BJ (cell line): ENCODE results near the gene HDLBP. TPM values are rescaled to one million over a fixed set of nuclear protein-coding genes. Genes with fewer than 3 reads are reported as not detected.

Source experiments
- CTCF ChIA-PET: fragments of 350-600 bp; formaldehyde crosslinking; extraction: SDS; loops from one replicate; lab custom pipeline; 2021; ENCODE audit warnings: antibody characterized with exemption, inconsistent platforms; lab: Yijun Ruan, JAX
- POLR2A ChIA-PET: fragments of 300-600 bp; sonication (Branson Sonifier 250); formaldehyde crosslinking; extraction: SDS; loops from one replicate; lab custom pipeline; 2021; ENCODE audit warnings: antibody characterized with exemption; lab: Charles Lee
- DNase-seq: peaks from one replicate; pipeline ENCODE4 v3.0.0-alpha.2; 2011; ENCODE audit warnings: low read depth
- H3K27me3 ChIP-seq: 2 replicates; pipeline ENCODE4 v1.6.0; 2011; ENCODE audit warnings: low read length; ENCODE audit not compliant: control insufficient read depth, insufficient read depth
- H3K36me3 ChIP-seq: 2 replicates; pipeline ENCODE4 v1.5.1; 2011; ENCODE audit warnings: low read length; ENCODE audit not compliant: control insufficient read depth, insufficient read depth
- H3K4me3 ChIP-seq: 2 replicates; pipeline ENCODE4 v1.5.1; 2011; ENCODE audit warnings: low read depth, mild to moderate bottlenecking, control low read depth, low read length
- CTCF ChIP-seq: IDR thresholded peaks from 2 replicates; pipeline ENCODE4 v1.5.1; 2011; ENCODE audit warnings: low read depth, mild to moderate bottlenecking, control low read depth, inconsistent platforms, low read length, moderate library complexity; ENCODE audit not compliant: insufficient read depth
- polyA plus RNA-seq: library from polyadenylated mRNA; depleted of rRNA; stranded (reverse); fragments of >200 nt; gene quantifications from 2 replicates; pipeline ENCODE4 v1.2.3, GENCODE V29; 2011

Gene HDLBP
- polyA plus RNA-seq, 1 experiment: 948 TPM

- DNase-seq: no peak
- Histone ChIP-seq H3K4me3 (no peak overlapping the region), H3K36me3 (peaks cover 9% of the 10 kb centered on the region), H3K27me3 (no peaks in the 10 kb centered on the region)
- ChIA-PET POLR2A (interaction anchor here (0.6 kb wide), 1 partner anchor 55 kb away, joined by 4 read pairs; no protein-coding TSS in a partner anchor), CTCF (no interaction called here)
- TF ChIP-seq CTCF: no peak
Observed at GRCh38 chr2:241329669-241330615, 14.5 kb upstream of the HDLBP start.

GRCh38 chr2:241325257-241325656 is 9.8 kb upstream of the HDLBP start:
- POLR2A ChIA-PET: no interaction called here

GRCh38 chr2:241324775-241325174 is 9.3 kb upstream of the HDLBP start:
- ChIA-PET CTCF (no interaction called here), POLR2A (no interaction called here)
- no peak for TF ChIP-seq CTCF
- DNase-seq: no peak
- Histone ChIP-seq H3K36me3 (peaks cover 6% of the 10 kb centered on the region), H3K27me3 (no peaks in the 10 kb centered on the region), H3K4me3 (no peak overlapping the region)

More at GRCh38 chr2:241325257-241325656, 9.8 kb upstream of the HDLBP start:
- DNase-seq: no peak
- CTCF ChIA-PET: no interaction called here
- TF ChIP-seq CTCF: no peak
- Histone ChIP-seq H3K4me3 (no peak overlapping the region), H3K36me3 (peaks cover 6% of the 10 kb centered on the region), H3K27me3 (no peaks in the 10 kb centered on the region)

- Histone ChIP-seq H3K27me3 (no peaks in the 10 kb centered on the region), H3K4me3 (no peak overlapping the region), H3K36me3 (peaks cover 6% of the 10 kb centered on the region)
- DNase-seq: no peak
- ChIA-PET POLR2A (no interaction called here), CTCF (no interaction called here)
- TF ChIP-seq CTCF: no peak
Observed at GRCh38 chr2:241323778-241324177, 8.3 kb upstream of the HDLBP start.

- Histone ChIP-seq H3K27me3 (no peaks in the 10 kb centered on the region), H3K36me3 (peaks cover 4% of the 10 kb centered on the region), H3K4me3 (no peak overlapping the region)
- POLR2A ChIA-PET: no interaction called here
- no peak for DNase-seq
- no peak for TF ChIP-seq CTCF
- CTCF ChIA-PET: no interaction called here
Observed at GRCh38 chr2:241321886-241322285, 6.4 kb upstream of the HDLBP start.
